GM19193 (cell line): ENCODE results near the gene WNK2.

Experiments
- POLR2A ChIP-seq: IDR thresholded peaks from 4 replicates; pipeline ENCODE4 v1.6.1; 2011; ENCODE audit not compliant: insufficient read depth, insufficient read length; ENCODE audit errors: extremely low read depth

Gene WNK2

GRCh38 chr9:93260263-93261066 lies 76.5 kb downstream of the WNK2 start:
- TF ChIP-seq POLR2A: no peak

- TF ChIP-seq POLR2A: no peak
These were observed 77.3 kb downstream of the WNK2 start for GRCh38 chr9:93261281-93261680.

- no peak for TF ChIP-seq POLR2A
These were observed 78.0 kb downstream of the WNK2 start for GRCh38 chr9:93261735-93262523.

- no peak for TF ChIP-seq POLR2A
These were observed 78.8 kb downstream of the WNK2 start for GRCh38 chr9:93262537-93263310.

GRCh38 chr9:93263334-93264229 lies 79.6 kb downstream of the WNK2 start:
- TF ChIP-seq POLR2A: no peak

GRCh38 chr9:93264338-93265125 lies 80.6 kb downstream of the WNK2 start:
- no peak for TF ChIP-seq POLR2A

- no peak for TF ChIP-seq POLR2A
These were observed 81.5 kb downstream of the WNK2 start for GRCh38 chr9:93265301-93265971.

- no peak for TF ChIP-seq POLR2A
These were observed 82.0 kb downstream of the WNK2 start for GRCh38 chr9:93265972-93266371.

- TF ChIP-seq POLR2A: no peak
These were observed 82.6 kb downstream of the WNK2 start for GRCh38 chr9:93266521-93267001.

- TF ChIP-seq POLR2A: no peak
These were observed 83.2 kb downstream of the WNK2 start for GRCh38 chr9:93267091-93267541.

- TF ChIP-seq POLR2A: no peak
These were observed 84.0 kb downstream of the WNK2 start for GRCh38 chr9:93267681-93268505.
